GM21529 (cell line): Measurements from ENCODE around the gene TCP11.

Experiments
- ATAC-seq: cut with Tn5 transposase; IDR thresholded peaks from one replicate; pipeline ENCODE4 v1.9.1; 2021; ENCODE audit not compliant: unreplicated experiment

TCP11 gene

DNA sequence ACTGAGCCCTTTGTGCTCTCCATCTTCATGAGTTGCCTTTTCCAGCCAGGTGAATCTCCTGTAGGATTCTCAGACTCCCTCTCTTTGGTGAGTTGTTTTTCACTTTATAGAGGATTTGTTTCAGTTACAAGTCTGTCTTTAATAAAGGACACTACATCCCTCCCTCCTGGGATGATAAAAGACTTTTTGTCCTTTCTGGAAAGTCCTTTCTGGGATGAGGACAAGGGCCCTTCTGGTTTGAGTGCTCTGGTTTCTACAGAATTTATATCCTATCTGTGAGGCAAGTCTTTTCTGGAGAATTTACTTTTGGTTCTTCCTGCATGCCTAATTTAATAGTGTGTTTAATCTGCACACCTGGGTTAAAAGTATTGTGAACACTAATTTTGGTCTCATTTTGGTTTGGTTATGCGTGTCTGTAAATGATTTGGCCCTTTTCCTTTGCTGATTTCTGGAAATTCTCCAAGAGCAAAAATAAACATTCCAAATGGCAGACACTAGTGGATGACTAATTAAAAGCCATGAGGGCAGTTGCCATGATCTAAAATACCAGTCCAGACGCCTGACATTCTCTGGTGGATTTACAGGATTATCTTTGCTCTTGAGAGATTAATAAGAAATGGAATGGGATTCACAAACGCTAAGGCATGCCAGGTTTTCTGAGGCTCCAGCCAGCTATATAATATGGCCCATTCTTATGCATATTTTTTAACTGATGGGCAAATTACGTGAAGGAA lies 44.8 kb downstream of the TCP11 start:
- no peak for ATAC-seq

GRCh38 chr6:35094183-35094582 lies 47.0 kb downstream of the TCP11 start:
- no peak for ATAC-seq

GRCh38 chr6:35093783-35094182 lies 47.4 kb downstream of the TCP11 start:
- no peak for ATAC-seq

DNA sequence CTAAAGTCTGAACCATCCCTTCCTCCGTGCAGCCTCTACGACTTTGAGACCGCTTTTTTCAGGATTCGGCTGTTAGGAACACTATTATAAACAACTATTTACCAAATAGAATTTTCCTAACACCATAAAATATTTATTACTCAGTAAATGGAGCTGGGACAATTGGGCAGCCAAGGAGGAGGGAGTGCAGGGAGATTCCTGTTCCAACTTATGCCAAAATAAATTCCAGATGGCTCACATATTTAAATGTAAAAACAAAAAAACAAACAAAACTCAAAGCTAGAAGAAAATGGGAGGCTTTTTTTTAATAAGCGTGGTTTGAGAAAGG lies 48.1 kb downstream of the TCP11 start:
- ATAC-seq, result no peak

- ATAC-seq, result no peak
These were observed 48.6 kb downstream of the TCP11 start for GRCh38 chr6:35092362-35093117.

GRCh38 chr6:35091346-35092083 lies 49.6 kb downstream of the TCP11 start:
- no peak for ATAC-seq

- ATAC-seq, result no peak
These were observed 50.4 kb downstream of the TCP11 start for GRCh38 chr6:35090734-35091133.

DNA sequence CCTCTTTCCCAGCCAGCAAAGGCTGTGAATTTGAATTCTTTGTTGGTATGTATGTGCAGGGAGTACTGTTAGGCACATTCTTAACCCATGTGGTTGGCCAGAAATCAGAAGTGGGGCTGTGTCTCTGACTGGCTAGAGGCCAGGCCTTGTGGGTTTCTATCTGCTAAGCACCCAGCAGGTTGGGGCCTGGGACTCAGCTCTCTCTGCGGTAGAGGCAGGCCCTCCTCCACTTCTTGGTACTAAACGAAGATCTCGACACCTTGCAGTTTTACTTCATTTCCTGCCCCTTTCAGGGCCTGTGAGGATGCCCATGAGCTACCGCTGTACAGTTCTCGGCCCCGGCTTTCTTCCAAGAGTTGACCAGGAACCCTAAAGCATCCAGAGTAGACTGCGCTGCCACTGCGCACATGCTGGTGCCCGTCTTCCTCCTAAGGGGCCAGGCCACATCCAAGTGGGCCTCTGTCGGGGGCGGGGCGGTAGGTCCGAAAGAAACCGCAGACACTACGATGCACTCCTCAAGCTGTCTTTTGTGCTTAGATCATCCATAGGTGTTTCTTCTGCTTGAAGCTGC lies 51.1 kb downstream of the TCP11 start:
- ATAC-seq, result no peak

DNA sequence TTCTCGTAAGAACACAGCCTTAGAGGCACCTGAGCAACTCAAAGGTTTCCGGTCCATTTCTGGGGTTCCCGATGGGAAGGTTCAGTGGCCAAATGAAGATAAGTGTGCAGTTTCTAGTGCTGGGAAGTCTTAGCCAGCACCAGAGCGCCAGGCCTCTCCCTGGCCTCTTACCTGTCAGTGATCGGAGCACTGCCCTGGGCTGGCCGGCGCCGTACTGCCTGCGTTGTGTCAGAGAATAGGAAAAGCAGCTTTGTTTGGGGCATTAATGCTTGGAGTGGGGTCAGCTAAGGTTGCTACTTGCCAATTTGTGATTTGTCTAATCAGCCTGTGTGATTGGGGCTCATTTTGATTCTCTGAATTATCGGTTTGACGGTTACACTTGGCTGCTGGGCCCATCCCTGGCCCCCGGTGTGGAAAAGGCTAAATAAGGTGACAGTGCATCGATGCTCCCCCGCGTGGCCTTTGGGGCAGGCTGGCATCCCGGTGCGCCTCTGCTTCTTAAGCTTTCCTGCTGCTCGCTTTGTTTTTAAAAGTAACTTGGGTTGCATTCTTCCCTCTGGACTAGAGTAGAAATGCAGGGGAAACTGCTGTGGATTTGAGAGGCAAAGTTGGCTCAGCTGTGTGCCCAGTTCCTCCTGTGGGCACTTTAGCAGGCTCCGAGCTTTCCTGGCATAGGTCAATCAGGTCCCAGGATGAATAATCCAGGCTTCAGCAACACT lies 51.8 kb downstream of the TCP11 start:
- no peak for ATAC-seq

- no peak for ATAC-seq
These were observed 52.6 kb downstream of the TCP11 start for GRCh38 chr6:35088281-35089215.

DNA sequence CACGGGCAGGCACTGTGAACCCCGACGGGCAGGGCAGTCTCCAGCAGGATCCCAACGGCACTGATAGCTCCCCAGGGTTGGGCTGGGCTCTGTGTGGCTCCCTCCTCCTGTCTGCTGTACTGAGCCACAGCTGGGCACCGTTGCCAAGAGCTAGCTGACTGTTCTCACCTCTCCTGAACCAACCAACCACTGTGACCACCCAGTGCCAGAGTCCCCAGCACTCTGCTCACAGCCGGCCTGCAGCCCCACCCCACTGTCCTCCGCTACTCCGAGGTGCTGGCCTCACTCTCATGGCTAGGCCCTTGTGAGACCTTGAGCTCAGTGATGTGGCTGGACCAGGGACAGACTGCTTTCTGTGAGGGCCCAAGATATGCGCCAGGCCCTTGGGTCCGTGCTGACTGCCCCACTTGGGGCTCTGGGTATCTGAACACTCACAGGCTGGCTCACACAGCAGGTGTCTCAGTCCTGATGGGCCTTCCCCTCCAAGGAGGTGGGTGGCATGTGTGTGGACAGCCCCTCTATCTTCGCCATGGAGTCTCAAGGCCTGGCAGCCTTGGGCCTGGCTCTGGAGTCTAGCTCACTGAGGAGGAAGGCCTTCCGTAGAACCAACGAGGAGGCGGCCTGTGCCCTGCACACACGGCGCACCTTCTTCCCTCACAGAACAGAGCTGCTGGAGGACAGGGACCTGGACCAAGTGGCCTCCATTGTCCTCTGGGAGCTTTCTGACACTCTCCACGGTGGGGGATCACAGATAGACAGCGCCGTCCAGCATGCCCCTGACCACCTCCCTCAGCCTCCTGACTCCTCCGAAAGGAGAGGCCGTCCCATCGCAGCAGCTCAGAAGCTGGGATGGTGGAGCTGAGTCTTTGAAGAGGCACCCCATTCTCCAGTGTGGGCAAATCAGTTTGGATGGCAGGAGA lies 53.5 kb downstream of the TCP11 start:
- ATAC-seq, result no peak

DNA sequence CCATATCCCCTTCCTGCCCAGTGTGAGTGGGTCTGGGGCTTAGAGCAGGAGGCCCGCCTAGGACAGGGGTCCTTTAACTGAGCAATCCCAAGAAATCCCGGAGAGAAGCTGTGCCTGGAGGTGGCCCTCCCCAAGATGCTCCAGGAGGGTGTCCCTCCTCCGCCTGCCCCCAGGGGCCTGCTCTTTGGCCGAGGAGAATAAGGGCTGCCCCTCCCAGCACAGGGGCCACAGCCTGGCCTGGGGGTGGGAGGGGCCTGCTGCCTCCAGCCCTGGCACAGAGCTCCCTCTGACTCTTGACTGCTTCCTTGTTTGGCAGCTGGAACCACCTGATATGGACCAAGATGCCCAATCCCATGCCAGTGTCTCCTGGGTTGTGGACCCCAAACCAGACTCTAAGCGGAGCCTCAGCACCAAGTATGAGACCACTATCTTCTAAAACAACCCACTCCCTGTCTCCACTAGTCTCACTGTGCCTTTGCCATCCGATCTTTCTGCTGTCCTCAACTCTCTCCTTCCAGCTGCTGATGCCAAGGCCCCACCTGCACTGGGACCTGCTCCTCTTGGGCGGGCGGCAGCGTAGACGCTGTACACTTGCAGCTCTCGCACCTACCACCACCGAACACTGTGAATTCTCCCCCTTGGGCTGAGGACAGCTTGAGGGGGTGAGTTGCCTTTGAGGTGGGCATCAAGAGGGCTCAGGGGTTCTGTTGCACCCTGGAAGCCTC lies 54.3 kb downstream of the TCP11 start:
- no peak for ATAC-seq

DNA sequence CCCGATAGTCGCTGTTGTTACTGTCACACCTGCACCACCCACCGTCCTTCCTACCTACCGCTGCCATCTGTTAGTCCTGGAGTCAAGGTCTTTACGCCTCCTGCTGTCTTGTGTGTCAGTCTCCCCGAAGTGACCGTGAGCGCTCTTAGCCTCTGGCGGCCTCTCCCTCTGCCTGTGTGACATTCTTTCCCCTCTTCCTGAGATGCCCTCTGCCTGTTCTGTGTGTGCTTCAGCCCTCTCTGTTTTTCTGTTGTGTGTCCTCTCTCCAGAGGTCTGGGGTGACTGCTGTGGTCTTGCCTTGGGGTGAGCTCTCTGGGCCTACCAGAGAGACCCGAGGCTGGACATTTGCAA lies 54.9 kb downstream of the TCP11 start:
- ATAC-seq, result no peak

DNA sequence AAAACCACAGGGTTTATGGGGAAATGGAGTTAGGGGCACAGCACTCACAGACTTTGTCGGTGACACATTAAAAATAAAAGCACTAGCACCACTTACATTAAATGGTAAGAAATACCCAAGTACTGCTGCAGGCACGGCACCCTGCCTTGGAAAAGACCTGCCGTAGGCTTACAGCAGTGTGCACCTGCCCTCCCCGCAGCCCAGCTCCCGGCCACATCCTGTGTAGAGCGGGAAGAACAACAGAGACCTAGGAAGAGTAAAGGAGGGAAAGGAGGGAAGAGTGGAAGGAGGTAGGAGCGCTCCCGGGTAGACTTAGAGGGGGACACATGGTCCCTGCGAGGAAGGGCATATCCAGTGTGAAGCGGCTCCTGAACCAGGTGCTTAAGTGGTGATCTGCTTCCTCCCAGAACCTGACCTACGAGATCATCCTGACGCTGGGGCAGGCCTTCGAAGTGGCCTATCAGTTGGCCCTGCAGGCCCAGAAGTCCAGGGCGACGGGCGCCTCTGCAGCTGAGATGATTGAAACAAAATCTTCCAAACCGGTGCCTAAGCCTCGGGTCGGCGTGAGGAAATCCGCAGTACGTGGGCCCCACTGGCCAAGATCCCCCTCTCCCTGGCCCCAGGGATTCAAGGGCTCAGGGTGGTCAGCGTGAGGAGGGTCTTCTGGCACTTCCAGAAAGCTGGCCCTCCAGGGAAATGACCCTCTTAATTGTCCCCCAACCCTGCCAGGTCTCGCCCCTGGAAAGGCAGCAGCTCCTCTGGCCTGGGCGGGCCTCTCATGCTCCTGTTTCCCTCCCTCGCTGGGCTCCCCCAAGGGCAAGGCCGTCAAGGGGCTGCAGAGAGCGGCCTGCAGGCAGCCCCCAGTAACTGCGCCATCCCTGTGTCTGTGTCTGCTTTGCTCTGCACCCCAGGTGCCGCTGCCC lies 55.5 kb downstream of the TCP11 start:
- no peak for ATAC-seq

DNA sequence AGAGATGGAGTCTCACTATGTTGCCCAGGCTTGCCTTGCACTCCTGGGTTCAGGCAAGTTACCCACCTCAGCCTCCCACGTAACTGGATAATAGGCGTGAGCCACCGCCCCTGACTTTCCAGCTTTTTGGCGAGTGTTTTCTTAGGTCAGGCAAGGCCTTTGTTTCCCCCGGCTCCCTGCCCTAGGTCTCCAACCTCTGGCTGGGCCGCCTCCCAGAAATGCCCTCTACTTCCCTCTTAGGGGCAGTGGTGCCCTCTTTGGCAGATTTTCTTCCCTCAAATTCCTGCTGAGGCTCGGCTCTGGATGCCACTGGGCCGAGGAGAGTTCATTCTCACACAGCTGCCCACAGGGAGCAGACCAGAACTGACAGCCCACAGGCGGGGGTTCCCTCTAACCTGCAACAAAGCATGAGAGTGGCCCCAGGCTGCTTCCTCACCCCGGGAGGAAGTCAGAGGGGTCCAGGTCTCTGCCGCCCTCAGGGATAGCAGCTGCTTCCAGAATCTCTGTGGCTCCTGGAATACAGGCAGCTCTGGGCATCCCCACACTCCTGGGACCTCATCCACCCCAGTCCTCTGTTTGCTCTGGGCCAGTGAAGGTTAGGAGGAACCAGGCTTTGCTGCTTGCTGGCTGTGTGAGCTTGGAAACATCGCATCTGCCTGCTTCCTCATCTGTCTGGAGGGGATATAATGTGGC lies 56.5 kb downstream of the TCP11 start:
- no peak for ATAC-seq

GRCh38 chr6:35084041-35084491 lies 57.1 kb downstream of the TCP11 start:
- no peak for ATAC-seq

GRCh38 chr6:35083507-35083906 lies 57.6 kb downstream of the TCP11 start:
- no peak for ATAC-seq
